Measurements from ENCODE around the gene OTOP1.
"Not testable (repeated sequence)": the region's sequence is repeated elsewhere in the genome, so short reads cannot be mapped to it uniquely, and the experiment has no call there.

DNA sequence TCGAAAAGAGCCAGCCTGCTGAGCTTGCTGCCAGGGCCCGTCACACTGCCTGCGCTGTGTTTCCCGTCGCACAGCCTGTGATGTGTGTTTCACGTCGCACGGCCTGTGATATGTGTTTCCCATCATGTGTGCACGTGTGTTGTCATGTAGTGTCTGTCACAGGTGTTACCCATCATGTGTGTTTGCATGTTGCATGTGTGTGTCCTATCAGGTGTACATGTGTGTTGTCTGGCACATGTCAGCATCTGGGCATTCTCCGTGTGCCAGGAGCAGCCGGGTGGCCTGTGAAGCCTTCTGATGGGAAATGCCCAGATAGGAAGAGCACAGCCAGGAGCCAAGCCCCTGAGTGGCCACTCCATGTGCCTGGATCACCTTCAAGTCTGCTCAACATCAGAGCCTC, 85.5 kb downstream of the OTOP1 start:
- TF ChIP-seq ZNF274 (IDR thresholded peaks at IDR 0.05; ENCODE audit: low read depth, low read length); YY1 (IDR thresholded peaks at IDR 0.05; ENCODE audit: insufficient read depth, insufficient read length): not testable (repeated sequence)
